ENCODE data around the gene MED26.
"Not testable (repeated sequence)": the region's sequence is repeated elsewhere in the genome, so short reads cannot be mapped to it uniquely, and the experiment has no call there.

The MED26 gene

DNA sequence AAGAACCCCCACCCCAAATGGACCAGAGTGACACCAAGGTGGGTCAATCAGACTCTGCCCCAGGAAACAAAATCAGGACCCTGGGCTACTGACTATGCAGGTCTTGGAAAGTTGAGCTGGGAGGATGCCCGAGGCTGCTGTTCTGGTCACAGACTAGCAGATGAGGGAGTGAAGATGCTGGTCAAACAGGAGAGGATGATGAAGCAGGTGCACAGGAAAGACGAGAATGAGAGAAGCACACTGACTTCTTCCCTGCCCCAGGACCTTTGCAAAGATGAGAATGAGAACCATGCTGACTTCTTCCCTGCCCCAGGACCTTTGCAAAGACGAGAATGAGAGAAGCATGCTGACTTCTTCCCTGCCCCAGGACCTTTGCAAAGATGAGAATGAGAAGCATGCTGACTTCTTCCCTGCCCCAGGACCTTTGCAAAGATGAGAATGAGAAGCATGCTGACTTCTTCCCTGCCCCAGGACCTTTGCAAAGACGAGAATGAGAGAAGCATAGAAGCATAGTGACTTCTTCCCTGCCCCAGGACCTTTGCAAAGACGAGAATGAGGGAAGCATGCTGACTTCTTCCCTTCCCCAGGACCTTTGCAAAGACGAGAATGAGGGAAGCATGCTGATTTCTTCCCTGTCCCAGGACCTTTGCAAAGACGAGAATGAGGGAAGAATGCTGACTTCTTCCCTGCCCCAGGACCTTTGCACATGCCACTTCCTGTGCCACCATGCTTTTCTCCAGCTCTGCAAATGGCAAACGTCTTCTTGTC, 23.6 kb upstream of the MED26 start:
- not testable (repeated sequence) for DNase-seq (ENCODE audit: low read depth, low spot score)

DNA sequence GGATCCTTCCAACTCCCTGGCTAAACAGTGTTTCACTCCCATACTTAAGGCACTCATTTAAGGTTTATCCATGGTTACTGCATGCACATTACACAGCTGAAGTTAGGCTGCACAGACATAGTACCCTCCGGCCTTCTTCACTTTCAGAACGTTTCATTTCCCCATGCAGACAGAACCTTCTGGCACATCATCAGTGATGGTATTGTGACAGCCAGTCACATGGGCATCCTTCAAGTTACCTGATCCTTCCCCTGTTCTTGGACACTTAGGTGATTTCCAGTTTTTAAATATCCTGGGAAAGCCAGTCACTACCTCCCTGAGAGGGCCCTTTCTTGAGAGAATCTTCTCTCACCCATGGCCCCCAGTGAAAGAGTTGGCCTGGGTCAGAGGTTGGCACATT, 22.8 kb upstream of the MED26 start:
- no peak for DNase-seq (ENCODE audit: low read depth, low spot score)

DNA sequence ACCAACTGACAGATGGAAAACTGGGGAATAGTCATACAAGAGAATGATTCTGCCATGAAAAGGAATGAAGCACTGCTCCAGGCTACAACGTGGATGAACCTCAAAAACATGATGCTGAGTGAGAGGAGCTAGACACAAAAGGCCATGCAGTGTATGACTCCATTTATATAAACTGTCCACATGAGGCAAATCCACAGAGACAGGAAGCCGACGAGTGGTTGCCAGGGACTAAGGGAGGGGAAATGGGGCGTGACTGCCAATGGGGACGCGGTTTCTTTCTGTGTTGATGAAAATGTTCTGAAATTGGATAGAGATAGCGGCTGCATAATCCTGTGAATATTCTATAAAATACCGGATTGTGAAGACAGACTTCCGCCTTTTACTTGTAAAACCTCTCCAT, 21.7 kb upstream of the MED26 start:
- no peak for DNase-seq (ENCODE audit: low read depth, low spot score)

DNA sequence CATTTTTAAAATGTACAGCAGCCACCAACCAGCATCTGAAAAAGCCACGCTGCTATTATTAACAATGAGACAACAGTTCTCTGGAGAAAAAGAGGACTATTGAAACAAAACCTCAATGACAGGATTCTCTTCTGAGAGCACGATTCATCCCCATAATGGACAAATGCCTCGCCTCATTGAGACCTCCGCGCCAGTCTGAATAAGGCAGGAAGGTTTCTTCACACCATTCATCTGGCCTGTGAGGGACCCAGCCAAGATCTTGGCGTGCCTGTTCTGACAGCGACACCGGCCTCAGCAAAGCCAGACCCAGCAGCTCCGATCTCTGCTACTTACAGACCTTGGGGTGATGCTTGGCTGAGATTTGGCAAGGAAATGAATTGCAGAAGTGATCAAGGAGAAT, 17.1 kb upstream of the MED26 start:
- no peak for DNase-seq (ENCODE audit: low read depth, low spot score)

DNA sequence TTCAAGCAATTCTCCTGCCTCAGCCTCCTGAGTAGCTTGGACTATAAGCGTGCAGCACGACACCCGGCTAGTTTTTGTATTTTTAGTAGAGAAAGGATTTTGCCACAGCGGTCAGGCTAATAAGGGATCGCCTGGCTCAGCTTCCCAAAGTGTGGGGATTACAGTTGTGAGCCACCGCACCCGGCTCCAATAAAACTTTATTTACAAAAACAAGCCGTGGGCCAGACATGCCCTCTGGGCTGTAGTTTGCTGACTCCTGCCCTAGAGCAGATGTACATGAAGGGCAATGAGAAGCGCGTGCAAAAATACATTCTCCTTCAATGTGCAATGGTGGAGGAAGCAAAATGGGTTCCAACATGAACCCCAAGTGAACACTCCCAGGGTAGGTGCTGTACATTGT, 13.7 kb upstream of the MED26 start:
- DNase-seq (ENCODE audit: low read depth, low spot score) = no peak

DNA sequence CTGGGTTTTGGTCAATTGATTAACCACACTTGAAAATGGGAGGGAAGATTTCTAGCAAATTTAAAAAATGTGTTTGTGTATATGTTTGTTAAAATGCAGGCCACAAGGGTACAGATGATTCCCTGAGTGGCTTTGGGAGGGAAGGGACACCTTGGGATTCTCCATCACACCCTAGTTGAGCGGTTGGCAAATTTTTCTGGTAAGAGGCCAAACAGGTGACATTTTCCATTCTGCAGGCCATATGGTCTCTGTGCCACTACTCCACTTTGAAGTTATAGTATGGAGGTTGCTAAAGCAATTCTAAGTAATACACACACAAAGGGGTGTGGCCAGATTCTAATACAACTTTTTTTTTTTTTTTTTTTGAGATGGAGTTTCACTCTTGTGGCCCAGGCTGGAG, 12.9 kb upstream of the MED26 start:
- no peak for DNase-seq (ENCODE audit: low read depth, low spot score)

DNA sequence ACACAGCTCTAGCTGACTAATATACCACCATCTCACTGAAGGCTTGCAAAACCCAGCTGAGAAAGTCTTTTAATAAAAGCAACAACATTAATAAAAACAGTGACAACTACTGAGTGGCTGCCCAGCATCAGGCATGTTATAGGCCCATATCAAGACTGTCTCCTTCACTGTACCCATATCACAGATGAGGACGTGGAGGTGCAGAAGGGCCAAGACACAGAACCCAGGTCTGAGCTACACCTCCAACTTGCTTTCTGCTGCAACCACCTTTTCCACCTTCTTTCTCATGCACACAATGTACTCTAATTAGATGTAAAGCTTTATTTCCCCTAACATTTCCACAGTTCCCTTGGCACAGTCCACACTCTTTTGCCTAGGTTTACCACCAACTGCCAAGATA, 10.7 kb upstream of the MED26 start:
- DNase-seq (ENCODE audit: low read depth, low spot score) = no peak

DNA sequence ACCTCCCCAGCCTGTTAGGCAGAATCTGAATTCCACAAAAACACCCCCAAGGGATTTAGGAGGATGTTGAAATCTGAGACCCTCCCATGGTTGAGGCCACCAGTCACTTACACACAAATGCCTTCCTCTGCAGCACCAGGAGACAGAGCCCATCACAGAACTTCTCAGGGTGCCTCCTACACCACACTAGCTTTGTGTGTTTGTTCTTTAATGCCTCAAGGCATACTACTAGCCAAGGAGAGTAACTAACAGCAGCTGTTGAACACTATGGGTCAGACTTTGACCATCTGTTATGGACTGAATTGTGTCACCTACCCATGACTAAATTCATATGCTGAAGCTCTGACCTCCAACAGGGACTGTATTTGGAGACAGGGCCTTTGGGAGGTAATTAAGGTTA, 9.5 kb upstream of the MED26 start:
- peak; percentile 82 for DNase-seq (ENCODE audit: low read depth, low spot score)

DNA sequence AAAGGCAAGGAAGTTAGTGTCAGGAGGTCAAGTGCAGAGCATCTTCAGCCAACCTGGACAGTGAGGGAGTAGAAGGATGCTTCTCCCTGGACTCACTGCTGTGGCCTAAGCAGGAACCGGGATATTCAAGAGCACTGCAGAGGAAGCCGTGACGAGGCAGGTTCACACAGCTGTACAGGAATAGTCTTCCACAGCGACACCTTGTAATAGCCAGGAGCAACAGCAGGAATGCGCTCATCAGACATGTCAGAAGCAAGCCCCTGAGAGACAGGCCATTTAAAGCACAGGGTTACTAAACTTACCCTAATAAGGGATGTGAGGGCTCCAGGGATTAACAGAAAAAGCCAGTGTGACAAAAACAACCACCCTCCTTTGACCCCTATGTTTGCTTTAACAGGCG, 3.5 kb upstream of the MED26 start:
- DNase-seq (ENCODE audit: low read depth, low spot score) = no peak

DNA sequence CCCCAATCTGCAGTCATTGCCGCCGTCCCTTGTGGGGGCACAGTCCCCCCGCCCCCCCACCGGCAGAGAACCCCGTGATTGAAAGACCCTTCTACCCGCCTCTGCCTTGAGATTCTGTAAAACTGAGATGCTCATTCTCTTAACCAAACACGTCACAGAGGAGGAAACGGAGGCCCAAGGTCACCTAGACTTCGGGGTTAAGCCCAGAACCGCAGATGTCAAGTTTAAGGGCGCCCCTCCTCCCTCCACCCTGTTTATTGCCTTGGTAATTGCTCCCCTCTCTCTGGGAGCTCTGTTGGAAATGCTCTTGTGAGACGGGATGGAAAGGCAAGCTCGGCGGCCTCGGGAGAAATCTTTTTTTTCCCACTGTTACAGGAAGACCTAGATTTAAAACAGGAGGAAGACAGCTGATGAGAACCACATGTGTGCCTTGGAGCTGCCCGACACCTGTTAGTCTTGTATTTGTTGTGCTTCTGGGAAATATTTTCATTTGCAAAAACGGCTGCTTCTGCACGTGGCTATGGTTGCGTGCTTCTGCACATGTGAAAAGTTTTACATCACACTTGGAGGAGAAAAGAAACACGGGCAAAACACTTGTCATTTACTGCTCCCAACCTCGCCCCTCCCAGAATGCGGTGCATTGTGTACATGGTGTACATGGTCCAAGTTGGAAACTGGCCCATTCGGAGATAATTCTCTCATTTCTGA, 1.1 kb upstream of the MED26 start:
- peak; percentile 37 for DNase-seq (ENCODE audit: low read depth, low spot score)

DNA sequence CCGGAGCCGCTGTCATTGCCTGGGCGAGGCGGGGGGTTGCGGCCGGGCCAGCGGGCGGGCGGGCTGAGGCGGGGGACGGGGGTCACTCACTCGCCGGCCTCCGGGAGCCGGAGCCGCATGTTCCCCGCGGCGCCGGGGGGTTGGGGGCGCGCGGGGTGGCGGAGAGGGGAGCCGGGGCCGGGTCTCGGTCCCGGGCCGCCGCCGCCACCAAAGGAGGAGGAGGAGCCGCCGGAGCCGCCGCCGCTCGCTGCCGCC, 149 bp downstream of the MED26 start:
- DNase-seq (ENCODE audit: low read depth, low spot score) = no peak

DNA sequence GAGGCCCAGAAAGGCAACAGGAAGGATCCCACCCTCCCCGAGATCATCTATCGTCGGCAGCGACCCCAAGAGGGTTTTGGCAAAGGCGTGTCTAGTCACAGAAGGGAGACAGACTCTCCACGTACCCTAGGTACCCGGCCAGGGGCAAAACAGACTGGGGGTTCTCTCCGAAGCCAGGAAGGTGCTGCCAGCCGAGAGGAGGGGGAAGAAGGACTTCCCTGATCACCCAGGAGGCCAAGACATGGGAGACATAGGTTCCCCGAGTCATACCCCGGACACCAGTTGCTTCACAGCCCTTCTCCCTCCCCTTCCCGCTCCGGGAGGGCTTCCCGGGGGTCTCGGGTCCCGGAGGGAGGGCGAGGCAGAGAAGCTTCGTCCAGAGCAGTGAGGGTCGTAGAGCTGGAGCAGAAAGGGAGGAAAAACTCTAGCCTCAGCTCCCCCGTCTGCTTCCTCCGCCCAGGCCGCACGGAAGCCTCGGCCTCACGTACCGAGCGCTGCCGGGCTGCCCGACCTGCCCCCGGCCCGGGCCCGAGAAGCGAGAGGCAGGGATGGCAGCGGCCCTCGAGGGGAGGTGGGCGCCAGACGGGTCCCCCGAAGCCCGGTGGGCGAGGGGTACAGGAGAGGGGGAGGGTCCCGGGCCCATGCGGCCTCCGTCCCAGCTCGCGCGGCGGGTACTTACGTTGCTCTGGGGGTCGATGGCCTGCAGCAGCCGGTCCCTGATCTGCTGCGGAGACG, 644 bp downstream of the MED26 start:
- peak; percentile 20 for DNase-seq (ENCODE audit: low read depth, low spot score)

DNA sequence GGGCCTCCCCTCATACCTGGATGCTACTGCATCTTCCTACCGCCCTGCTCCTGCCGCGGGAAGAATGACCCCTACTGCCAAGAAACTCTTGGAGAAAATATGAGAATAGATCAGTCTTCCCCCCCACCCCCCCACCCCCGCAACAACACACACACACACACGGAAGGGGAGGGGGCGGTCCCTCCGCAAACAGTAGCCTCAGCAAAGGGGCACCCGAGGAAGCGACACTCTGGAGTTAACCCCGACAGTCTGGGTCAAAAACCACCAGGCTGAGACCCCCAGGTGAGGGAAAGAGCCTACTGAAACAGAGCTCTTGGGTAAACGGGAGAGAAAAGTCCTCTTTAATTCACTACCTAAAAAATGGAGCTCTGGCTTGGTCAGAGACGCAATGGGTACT, 1.2 kb downstream of the MED26 start:
- no peak for DNase-seq (ENCODE audit: low read depth, low spot score)

DNA sequence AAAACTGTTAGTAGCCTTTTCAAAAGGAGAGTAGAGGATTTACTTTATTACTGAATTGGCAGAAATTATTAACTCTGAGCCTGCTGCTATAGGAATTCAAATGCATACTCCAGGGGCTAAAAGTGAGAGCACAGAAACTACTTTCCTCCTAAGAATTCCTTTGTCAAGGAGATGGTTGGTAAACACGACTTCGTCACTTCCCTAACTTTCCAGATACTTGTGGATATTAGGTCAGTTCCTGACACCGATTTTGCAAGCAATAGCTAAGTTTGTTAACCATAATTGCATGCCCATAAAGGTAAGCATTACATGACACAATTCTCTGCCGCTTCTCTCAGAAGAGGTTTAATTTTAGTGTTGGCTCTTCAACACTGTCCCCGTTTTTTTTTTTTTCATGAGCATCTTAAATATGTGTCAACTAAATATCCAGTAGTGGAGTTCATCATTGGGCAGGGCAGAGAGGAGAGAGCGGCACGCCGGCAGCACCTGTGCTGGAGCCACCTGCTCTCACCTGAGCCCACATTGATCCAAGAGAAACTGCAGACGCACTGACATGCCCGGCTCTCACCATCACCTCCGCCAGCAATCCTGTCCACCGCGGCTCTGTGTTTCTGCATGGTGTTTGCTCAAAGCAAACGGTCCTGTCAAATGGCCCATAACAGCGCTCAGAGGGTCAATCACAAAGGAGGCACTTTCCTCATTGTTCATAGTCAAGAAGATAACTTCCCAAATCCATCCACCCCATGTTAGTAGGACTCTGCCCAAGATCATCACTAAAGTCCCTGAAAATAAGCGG, 2.6 kb downstream of the MED26 start:
- DNase-seq (ENCODE audit: low read depth, low spot score) = no peak

DNA sequence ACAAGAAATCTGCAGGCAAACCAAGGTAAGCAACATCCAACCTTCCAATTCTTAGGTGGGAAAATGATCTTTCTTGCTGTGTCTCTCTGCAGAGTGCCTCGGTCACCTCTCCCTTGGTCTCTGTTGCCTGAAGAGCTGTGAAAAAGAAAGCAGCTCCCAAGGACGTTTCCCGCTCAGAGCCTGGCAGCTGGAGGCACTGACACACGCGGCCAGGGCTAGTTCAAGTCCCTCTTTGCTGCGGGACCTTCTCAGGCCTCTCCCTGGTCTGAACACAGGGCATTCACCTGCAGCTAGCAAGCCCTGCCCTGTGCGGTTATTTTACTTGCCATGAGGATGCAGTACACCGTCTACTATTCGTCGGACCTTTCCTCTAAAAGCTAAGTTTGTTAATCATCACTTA, 3.8 kb downstream of the MED26 start:
- no peak for DNase-seq (ENCODE audit: low read depth, low spot score)

DNA sequence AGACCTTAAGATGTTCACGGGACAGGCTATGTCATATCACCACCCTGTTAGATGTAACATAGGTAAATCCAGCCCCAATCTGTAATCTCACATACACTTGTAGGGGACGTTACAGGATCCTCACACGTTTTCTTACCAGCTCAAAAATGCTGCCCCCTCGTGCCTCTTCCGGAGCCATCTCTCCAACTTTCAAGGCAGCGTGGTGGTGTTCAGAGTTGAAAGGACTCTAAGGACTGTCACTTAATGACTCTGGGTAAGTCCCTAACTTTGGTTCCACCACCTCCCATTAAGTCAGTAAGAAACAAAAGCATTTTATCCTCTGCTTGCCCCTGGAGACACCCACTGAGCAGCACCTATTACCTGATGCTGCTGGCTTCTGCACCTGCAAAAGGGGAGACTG, 4.4 kb downstream of the MED26 start:
- DNase-seq (ENCODE audit: low read depth, low spot score) = no peak

DNA sequence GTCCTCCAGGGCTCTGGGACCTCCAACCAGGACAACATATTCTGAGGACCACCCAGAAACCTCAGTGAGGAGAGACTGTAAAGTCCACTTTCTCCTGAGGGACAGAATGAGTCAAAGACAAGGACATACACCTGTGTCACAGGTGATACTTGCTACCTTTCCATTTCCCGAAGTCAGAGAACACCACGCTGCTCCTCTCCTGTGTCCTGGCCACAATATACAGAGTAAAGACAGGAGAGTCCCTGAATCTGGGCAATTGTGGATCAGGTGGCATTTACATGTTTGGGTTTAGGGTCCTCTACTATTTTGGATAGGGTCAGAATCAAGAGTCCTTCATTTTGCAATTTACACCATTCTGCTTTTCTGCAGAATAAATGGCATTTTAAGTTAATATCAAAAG, 4.9 kb downstream of the MED26 start:
- DNase-seq (ENCODE audit: low read depth, low spot score) = no peak

DNA sequence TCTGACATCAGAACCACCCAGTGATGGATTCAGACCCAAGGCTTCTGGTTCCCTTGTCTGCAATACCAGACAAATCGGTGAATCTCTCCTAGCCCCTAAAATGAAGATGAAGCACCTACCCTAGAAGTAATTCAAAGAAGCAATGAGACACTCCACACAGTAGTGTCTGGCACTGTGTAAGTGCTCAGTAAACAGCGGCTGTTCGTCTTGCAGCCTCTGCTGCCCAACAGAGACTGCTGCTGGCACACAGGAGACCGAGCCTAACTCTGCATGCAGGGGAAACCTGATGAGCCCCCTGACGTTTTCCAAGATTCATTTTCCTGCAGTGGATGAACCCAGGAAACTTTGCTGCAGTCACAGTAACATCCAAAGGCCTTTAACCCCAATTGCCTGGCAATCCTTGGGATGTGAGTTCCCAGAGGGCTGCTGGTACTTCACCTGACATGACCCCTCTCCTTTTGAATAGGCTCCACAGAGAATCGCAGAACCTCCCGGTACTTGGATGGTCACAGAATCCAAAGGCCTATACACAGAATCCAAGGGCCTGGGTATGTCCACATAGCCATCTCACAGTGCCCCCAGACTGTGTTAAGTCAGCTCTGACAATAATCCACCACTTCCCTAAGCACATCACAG, 6.7 kb downstream of the MED26 start:
- no peak for DNase-seq (ENCODE audit: low read depth, low spot score)

DNA sequence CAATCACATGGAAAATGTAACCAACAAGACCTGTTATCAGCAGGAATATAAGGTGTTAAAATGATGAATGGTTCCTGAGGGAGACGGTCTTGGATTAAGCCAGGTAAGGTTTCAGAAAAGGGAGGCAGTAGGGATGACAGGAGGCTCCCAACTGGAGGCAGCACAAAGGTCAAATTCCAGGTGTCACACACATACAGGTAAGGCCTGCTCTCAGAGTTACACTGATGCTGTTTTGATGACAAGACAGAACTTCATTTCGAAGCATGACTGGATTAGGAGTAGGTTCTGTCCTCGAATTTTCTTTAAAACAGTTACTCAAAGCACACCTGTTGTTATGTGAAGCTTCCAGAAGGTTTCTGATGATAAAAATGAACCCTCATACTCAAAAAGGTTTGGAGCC, 7.4 kb downstream of the MED26 start:
- DNase-seq (ENCODE audit: low read depth, low spot score) = no peak

DNA sequence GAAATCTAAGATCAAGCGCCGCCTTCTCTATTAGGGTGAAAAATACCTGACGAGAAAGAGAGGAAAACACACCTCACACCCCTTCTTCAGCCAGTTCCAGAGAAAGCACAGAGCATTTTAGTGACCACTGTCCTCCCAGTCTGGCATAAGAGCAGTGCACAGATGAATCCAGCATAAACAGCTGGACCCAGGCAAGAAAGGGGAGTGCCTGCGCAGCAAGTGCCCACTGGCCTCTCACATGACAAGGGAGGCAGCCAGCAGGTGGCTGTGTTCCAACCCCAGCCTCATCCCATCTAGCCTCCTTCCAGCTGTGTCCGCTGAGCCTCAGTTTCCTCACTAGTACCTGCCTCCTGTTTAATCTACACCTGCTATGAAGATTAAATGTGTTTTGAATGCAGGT, 8.0 kb downstream of the MED26 start:
- no peak for DNase-seq (ENCODE audit: low read depth, low spot score)

DNA sequence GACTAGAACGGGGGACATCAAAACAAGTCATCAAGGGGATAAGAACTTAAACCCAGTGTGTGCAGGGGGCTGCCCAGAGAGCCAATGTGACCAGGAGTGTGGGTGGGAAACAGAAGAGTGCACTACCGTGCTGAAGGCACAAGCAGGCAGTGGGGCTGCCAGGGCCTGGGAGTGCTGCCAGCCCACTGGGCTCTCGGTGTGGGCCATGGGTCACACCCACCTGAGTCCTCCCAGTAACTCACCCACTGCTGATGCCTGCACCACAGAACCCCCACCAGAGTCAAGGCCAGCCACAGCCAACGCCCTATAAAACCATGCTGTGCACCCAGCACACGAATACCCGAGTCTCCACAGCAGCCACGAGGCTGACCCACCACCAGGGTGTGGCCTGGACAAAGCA, 8.5 kb downstream of the MED26 start:
- DNase-seq (ENCODE audit: low read depth, low spot score) = no peak

DNA sequence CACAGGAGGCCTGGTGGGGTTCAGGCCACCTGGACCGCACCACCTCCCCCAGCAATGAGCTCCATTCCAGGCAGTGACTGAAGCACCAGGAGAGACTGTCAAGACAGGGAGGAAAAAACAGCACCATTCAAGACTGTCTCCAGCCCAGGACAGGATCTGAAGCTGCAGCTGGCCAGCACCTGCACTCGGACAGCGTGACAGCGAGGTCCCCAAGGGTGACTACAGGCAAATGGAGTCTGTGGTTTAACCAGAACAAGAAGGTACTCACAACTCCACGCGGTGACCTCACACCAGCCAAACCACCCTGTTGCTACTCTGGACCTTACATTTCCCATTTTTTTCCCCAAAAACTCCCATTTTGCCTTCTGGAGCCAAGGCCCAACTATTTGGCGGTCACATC, 9.8 kb downstream of the MED26 start:
- no peak for DNase-seq (ENCODE audit: low read depth, low spot score)

Data from ELF-1 (cell line).